NCI-H2029 treated with DMSO at 0.1 percent for 48 hours (cell line): Measurements from ENCODE around the gene ZNF516.

Experiments used
- DNase-seq: peaks from one replicate; lab custom pipeline; 2025; lab: John Stamatoyannopoulos, UW

The ZNF516 gene

GRCh38 chr18:76507830-76508385 is 12.9 kb upstream of the ZNF516 start:
- no peak for DNase-seq

GRCh38 chr18:76506974-76507764 is 12.1 kb upstream of the ZNF516 start:
- DNase-seq, result no peak

DNA sequence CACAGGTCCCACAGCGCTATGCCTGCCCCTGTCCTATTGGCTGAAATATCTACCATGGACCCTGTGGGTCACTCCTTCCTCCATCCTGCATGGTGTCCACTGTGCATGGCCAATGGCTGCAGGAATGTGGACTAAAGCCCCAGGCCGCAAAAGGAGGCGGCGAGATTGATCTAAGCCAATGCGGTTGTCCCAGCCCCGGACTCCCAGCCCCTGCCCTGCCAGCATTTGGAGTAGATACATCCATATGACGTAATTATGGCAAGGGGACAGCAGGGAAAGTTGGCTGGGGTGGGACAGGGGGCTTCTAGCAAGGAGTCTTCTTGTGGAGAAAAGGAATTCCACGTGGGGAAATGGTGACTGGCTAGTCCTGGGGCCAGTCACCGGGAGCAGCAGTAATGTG is 11.4 kb upstream of the ZNF516 start:
- DNase-seq, result no peak

GRCh38 chr18:76505614-76506013 is 10.6 kb upstream of the ZNF516 start:
- DNase-seq, result no peak

DNA sequence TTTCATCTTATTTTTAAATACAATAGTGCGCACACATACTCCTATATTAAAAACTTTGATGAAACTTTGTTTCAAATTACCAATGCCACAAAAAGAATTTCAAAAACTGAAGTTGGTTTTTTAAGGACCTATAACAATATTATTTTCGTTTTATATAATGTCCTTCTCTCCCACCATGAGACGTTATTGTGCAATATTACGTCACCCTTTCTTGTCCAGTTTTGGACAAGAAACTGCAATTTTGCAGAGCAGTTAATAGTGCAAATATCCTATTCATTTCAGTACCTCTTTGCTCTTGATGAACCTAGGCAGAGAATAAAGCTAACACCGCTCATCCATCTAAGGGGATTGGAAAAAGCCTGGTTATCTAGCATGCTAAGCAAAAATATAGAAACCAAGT is 9.7 kb upstream of the ZNF516 start:
- DNase-seq, result no peak

- no peak for DNase-seq
These were observed 8.8 kb upstream of the ZNF516 start for GRCh38 chr18:76503649-76504386.

DNA sequence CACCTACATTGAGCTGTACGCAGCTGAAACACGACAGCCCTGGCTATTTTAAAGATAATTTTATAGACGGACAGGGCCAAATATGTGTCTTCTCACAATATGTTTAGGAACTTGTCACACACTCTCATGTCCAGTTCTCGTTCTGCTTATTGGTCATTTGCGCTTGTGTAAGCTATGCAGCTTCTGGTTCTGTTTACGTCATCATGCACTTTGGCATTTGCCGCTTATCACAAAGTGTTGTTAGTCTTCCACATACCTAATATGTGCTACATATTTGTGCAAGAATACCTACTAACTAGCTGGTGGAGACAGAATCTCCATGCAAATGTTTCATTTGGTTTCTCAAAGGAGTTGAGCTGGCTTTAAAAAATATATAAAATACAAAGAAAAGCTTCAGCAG is 7.5 kb upstream of the ZNF516 start:
- no peak for DNase-seq

- no peak for DNase-seq
These were observed 4.7 kb upstream of the ZNF516 start for GRCh38 chr18:76499637-76500340.

GRCh38 chr18:76499021-76499420 is 4.0 kb upstream of the ZNF516 start:
- DNase-seq, result no peak

DNA sequence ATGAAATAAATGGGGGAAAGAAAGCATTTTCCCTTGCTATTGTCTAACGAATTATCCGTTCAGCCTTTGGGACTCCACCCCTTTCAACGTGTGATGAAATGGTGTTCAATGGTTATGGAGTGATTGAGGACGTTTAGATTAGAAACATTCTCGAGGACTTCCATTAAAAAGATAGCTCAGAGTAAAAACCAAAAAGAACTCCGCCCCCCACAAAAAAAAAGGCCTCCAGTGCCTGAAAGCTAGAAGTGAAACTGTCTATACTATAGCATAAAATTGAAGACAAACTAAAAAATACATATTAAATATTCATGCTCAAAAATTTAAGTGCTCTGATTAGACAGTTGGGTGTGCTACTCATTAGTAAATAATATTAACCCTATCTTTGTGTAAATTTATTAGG is 3.0 kb upstream of the ZNF516 start:
- no peak for DNase-seq

GRCh38 chr18:76497021-76497420 is 2.0 kb upstream of the ZNF516 start:
- DNase-seq, result no peak

GRCh38 chr18:76496194-76496890 is 1.3 kb upstream of the ZNF516 start:
- no peak for DNase-seq

- DNase-seq, result no peak
These were observed 572 bp upstream of the ZNF516 start for GRCh38 chr18:76495435-76496193.

DNA sequence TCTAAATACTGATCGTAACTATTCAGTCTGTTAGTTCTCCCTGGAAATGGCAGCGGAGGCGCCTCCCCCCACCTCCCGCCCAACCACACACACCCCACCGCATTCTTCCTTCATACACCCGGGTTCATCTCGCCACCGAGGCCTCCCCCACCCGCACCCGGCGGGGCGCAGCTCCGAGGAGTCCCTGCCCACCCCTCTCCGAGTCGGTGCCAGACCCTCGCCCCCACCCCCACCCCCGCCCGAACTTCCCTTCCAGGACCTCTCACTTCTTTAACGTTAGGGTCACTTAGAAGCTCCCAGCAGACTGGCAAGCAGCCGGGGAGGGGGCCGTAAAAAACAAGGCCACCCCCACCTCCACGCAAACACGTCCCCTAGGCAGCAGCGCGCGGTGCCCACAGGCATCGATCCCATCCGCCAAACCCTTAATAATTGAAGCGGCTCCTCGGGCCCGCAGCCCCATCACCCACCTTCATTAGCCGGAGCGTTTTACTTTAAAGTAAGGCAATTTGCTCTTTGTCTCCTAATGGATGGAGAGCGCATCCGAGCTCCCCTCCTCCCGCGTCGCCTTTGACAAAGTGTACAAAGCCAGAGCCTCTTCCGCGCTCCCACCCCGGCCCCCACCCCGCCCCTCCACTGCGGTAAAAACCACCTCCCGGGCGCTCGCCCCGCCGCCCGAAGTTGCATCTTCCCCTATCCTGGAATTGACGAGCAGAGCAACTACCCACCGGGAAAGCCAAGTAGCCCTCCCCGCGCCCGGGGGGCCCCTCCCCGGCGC is 624 bp downstream of the ZNF516 start:
- DNase-seq, result no peak

DNA sequence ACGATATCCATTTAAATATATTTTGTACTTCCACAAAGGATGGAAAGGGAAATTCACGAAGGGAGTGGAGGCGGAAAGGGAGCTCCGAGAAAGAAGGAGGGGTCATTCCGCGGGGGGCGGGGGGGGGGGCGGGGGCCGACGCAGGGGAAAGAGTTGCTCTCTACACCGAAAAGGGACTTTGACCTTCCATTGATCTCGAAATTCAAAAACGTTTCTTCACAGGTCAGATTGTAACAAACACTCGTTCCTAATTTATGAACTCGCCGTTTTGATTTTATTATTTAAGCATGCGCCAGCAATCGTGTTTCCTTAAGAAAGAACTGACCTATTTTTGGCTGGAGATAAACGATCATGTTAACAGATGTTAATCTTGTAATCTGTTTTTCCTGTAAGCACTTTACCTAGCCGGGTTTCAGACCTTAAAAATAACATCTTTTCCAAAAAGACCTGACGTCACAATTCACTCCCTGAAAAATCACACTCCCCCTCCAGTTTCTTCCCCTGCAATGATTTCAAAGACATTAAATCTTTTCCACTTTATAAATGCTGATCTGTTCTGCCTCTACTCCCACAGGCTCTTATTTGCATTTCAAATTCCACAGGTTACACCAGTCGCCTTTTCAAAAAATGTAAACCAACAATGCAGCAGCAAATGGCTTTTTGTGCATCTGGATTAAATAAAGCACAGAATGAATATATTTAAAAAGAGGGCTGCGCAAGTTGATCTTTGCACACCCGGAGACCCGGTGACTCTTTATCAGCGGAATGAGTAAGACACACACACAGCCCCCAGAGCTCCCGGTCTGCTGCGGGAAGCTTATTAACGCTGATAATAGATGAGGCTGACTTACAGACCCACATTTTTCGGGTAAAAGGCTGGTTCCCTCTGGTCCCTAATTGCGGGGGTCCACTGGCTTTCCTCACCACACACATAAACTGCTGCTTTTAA is 1.6 kb downstream of the ZNF516 start:
- DNase-seq, result no peak

DNA sequence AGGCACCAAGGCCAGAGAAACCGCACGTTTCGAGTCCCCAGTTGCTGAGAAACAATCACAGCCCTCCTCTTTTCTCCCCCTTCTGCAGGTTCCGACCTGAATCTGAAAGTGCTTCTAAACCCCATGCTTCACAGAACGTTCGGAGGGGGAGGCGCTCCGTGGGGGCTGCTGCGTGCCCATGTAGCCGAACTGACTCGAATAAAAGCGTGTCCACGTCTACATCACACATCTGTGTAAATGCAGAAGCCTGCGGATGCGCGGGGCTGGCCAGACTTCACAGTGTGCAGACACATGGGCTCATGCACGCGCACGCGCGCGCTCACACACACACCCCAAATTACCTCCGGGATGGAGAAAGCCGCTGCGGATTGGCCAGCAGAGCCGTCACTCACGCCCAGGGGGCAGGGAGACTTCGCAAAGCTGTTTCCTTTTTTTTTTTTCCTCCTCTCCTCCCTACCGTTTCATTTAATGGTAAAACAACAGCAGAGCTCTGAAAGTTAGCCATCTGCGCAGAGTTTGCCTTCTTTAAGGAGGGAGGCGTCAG is 2.3 kb downstream of the ZNF516 start:
- DNase-seq, result no peak

DNA sequence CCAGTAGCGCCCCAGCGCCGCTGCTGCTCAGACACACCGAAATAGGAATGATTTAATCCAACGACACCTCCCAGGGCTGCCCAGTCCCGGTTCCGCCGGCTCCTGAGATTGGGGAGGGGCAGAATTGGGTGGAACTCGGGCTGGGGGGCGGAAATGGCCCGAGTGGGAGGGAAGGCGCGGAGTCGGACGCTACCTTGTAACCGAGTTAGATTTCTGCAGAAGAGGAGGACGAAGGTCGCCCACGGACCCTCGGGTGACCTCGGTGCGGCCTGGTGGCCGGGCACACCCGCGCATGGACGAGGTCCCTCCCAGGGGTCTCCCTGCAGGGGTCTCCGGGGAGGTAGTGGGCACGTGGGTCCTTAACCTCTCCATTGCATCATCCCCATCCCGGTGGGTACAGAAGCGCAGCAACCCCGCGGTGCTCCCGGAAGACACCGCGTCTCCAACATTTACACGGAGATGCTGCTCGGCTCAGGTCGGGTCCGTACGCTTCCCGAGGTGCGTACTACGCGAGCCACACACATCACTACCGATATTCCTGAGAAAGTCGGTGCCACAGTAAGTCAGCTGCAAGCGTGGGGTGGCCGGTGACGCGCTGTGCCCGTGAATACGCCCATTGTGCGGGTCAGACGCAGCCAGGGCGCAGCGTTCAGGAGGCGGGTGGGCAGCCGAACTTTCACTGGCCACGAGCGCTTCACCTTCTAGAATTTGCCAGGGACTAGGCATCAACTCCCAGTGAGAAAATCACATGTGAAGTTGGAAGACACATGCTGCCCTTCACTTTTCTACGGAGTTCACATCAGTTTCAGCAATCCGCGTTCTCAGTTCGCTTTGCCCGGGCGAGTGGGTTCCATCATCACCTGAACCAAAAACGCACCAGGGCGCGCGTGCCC is 3.0 kb downstream of the ZNF516 start:
- no peak for DNase-seq

GRCh38 chr18:76491473-76491775 is 3.6 kb downstream of the ZNF516 start:
- no peak for DNase-seq
